Measurements from ENCODE around the gene RCSD1.

GRCh38 chr1:167661527-167662426 lies 31.7 kb downstream of the RCSD1 start:
- TF ChIP-seq CTCF (IDR thresholded peaks at IDR 0.05) (no peak), POLR2A (IDR thresholded peaks at IDR 0.05) (no peak)

Data from uterus (tissue), 2 donors.